LNCAP (cell line): ENCODE measurements around the gene SULT1B1.

Experiments used
- TF ChIP-seq, protein P1 (sequence below): fragments of 450-650 bp; IDR thresholded peaks from 2 replicates; pipeline ENCODE4 v1.5.1; 2017; ENCODE audit warnings: mild to moderate bottlenecking

Gene SULT1B1

DNA sequence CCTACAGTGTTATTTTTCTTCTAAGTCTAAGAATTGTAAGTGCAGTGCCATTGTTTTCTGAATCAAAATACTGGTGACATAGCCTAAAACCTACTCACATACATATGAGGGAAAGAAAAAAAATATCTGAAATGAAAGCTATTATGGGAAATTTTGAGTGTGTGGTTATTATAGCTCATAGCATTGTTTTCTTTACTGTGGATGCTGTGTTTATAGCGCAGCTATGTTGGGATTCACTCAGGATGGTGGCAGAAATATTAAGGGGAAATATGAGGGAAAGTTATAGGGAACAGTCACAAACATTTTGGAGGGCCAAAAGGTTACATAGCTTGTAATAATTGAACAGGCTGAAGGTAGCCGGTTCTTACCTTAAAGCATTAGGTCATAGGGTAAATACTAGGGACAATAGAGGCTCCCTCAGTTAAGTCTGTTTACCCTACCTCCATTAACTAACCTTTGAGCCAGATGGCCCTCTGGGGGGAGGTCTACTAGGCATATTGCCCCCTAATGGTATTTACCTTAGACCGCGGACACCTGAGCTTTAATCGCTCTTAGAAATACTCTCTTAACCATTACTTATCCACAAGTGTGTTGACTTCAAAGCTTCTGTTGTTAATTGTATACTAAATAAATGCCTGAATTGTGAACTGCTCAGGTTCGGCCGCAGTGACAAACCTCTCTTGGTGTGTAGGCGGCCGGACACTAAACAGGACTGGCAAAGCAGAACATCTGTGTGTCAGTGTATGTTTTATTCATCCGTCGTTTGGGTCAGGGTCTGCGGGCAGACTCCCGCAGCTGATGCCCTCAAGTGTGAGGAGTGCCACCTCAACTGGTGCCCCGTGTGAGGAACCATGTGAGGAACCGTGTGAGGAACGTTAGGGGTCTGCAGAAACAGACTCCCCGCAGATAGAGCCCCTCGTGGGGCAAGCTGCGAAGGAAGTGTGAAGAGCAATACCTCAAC is 21.3 kb upstream of the SULT1B1 start:
- TF ChIP-seq, protein P1, sequence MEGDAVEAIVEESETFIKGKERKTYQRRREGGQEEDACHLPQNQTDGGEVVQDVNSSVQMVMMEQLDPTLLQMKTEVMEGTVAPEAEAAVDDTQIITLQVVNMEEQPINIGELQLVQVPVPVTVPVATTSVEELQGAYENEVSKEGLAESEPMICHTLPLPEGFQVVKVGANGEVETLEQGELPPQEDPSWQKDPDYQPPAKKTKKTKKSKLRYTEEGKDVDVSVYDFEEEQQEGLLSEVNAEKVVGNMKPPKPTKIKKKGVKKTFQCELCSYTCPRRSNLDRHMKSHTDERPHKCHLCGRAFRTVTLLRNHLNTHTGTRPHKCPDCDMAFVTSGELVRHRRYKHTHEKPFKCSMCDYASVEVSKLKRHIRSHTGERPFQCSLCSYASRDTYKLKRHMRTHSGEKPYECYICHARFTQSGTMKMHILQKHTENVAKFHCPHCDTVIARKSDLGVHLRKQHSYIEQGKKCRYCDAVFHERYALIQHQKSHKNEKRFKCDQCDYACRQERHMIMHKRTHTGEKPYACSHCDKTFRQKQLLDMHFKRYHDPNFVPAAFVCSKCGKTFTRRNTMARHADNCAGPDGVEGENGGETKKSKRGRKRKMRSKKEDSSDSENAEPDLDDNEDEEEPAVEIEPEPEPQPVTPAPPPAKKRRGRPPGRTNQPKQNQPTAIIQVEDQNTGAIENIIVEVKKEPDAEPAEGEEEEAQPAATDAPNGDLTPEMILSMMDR: no peak

DNA sequence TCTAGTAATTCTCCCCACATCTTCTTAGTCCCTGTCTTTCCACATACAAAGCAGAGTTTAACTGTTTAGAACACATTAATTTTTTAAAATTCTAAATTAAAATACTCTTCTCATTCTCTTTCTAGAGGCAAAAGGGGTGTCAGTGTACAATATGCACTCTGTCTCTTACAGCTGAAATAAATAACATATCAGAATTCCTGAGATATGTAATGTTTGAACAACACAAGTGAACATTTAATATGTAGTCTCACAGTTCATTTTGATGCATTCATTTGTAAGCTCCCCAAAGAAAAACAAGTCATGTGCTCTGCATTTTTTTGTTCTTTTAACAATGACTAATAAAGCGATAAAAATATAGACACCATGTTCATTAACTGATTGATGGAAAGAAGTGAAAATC is 19.7 kb upstream of the SULT1B1 start:
- TF ChIP-seq, protein P1: no peak

DNA sequence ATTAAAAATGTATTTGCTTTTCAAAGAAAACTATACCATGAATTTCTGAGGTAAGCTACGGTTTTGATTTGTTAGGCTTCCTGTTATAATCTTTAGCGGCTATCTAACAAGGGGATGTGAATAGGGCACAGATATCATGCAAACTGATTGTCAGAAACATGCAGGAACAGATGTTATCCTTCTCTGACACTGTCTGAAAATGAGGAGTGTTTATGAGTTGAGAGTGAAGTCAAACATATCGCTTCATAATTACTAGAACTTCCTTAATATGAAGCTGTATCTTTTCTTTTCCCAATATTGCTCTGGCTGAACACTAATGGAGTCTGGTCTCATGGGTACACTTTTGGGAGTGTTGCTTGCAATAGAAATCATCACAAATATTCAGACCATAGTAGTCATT is 16.3 kb upstream of the SULT1B1 start:
- TF ChIP-seq, protein P1: no peak

DNA sequence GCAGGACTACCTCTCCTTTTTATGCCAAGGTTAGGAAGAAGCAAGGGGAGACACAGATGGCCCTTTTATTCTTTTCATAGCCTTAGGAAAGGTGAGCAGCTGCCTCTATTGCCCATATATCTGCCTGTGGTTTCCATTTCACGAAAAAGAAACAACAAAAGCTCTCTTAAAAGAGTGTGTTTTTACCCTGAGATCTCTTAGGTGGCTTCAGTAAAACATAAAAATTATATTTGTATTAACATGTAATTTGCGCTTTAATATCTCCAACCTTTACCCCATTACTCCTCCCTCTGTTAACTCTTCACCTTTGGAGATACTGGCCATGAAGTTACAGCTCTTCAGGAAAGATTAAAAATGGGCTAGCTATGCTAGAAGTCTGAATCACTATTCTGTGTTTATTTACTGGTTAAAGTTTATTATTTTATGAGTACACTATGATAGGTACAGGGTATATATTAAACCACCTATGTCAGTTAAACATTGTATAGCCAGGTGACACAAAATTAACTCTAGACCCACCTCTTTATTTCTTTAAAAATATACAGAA is 15.0 kb upstream of the SULT1B1 start:
- TF ChIP-seq, protein P1: no peak

DNA sequence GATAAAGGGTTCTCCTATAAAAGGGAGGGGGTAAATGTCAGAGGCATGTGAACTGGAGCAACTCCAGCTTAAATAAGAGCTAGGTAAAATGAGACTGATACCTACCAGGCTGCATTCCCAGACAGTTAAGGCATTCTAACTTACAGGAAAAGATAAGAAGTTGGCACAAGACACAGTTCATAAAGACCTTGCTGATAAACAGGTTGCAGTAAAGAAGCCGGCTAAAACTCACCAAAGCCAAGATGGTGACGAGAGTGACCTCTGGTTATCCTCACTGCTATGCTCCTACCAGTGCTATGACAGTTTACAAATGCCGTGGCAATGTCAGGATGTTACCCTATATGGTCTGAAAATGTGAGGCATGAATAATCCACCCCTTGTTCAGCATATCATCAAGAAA is 13.1 kb upstream of the SULT1B1 start:
- TF ChIP-seq, protein P1: no peak

DNA sequence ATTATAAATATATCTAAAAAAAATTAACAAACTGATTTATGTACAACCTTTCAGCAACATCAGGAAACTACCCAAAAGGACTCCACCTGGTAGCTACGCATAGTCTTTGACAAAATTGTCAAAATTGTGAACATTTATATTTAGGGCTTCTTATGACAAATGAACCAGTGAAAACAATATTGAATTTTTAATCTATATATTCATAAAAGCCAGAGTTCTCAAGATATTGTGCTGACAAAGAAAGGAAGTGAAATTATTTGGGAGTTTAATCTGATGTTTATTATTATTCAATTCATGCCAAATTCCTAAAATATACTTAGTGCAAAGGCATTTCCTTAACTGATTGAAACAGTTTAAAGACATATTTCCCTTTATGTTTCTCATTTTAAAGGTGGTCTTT is 5.3 kb upstream of the SULT1B1 start:
- TF ChIP-seq, protein P1: no peak

DNA sequence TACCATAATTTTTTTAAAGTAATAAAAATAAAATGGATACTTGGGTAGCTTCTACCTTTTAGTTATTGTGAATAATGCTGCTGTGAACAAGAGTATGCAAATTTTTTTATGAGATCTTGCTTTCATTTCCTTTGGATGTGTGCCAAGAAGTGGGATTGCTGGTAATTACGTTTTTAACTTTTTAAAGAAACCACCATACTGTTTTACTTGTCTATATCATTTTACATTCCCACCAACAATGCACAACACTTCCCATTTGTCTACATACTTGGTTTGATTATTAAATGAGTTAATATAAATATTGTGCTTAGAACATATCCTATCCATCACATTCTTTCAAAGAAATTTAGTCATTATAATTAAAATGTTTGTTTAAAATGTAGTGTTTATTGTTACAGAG is 3.9 kb upstream of the SULT1B1 start:
- TF ChIP-seq, protein P1: no peak
